DOHH2 (cell line): ENCODE data around the gene KCNJ1.

Experiments used
- H3F3A ChIP-seq: fragments of 200-600 bp; sonication (generic), shearing (Covaris generic); 2 replicates; pipeline ENCODE4 v1.6.0; 2016; ENCODE audit warnings: antibody characterized with exemption, mild to moderate bottlenecking; ENCODE audit not compliant: control insufficient read depth, insufficient read depth
- H3K27ac ChIP-seq: fragments of 200-600 bp; sonication (generic); 2 replicates; pipeline ENCODE4 v1.5.1; 2014; ENCODE audit warnings: low read depth, mild to moderate bottlenecking, low read length, moderate library complexity
- H3K27me3 ChIP-seq: fragments of 200-600 bp; sonication (generic); 2 replicates; pipeline ENCODE4 v1.6.1; 2014; ENCODE audit warnings: mild to moderate bottlenecking, low read length, mixed read lengths; ENCODE audit not compliant: control insufficient read depth
- H3K36me3 ChIP-seq: fragments of 200-600 bp; sonication (generic); 2 replicates; pipeline ENCODE4 v1.6.1; 2014; ENCODE audit warnings: mild to moderate bottlenecking, low read length, moderate library complexity, mixed read lengths; ENCODE audit not compliant: control insufficient read depth
- H3K4me1 ChIP-seq: fragments of 200-600 bp; sonication (generic); 2 replicates; pipeline ENCODE4 v1.6.1; 2014; ENCODE audit warnings: mild to moderate bottlenecking, low read length, mixed read lengths; ENCODE audit not compliant: control insufficient read depth
- H3K4me2 ChIP-seq: fragments of 200-600 bp; sonication (generic); 2 replicates; pipeline ENCODE4 v1.6.0; 2014; ENCODE audit warnings: mild to moderate bottlenecking, low read length, moderate library complexity
- H3K4me3 ChIP-seq: fragments of 200-600 bp; sonication (generic); 2 replicates; pipeline ENCODE4 v1.5.1; 2014; ENCODE audit warnings: mild to moderate bottlenecking, low read length, mixed read lengths
- H3K79me2 ChIP-seq: fragments of 200-600 bp; sonication (generic); 2 replicates; pipeline ENCODE4 v1.6.1; 2014; ENCODE audit warnings: mild to moderate bottlenecking, low read length, mixed read lengths; ENCODE audit not compliant: control insufficient read depth
- H3K9me2 ChIP-seq: fragments of 200-600 bp; sonication (generic); replicated peaks from 2 replicates; pipeline ENCODE4 v1.6.1; 2014; ENCODE audit warnings: mild to moderate bottlenecking, low read length, mixed read lengths; ENCODE audit not compliant: control insufficient read depth
- H3K9me3 ChIP-seq: fragments of 200-600 bp; sonication (generic); 2 replicates; pipeline ENCODE4 v1.6.1; 2014; ENCODE audit warnings: antibody characterized with exemption, low read length, mixed read lengths; ENCODE audit not compliant: control insufficient read depth, insufficient read depth
- H4K20me1 ChIP-seq: fragments of 200-600 bp; sonication (generic); 2 replicates; pipeline ENCODE4 v1.6.0; 2014; ENCODE audit warnings: low read depth, mild to moderate bottlenecking, antibody characterized with exemption, low read length, moderate library complexity; ENCODE audit not compliant: control insufficient read depth, insufficient read depth
- EZH2phosphoT487 ChIP-seq: fragments of 200-600 bp; sonication (generic); IDR thresholded peaks from 2 replicates; pipeline ENCODE4 v1.6.1; 2017; ENCODE audit warnings: borderline replicate concordance, mild to moderate bottlenecking, antibody characterized with exemption, low read length, moderate library complexity, mixed read lengths
- TF ChIP-seq, protein P1 (sequence below): fragments of 200-600 bp; sonication (generic); IDR thresholded peaks from one replicate; pipeline ENCODE4 v1.5.1; 2014; ENCODE audit warnings: antibody characterized with exemption, mild to moderate bottlenecking, low read depth, low read length; ENCODE audit not compliant: poor library complexity, severe bottlenecking

KCNJ1 gene

DNA sequence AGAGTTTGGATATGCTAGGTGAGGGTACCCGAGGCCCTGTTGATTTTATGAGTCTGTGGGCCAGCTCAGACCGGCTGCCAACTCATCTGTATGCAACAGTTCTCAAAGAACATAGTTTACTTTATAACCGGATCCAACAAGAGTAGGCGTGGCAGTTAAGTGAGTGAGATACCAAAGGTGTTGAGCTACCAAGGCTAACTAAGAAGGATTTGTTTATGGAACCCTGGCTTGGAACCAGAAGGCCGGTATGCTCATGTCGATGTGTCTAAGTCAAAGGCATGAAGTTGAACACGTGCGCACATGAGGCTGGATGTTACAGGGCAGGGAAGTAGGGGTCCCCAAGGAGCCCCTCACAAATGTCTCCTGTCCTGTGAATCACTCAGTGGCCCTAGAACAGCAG lies at the start of gene KCNJ1:
TSS of gene KCNJ1 (minus strand) at position 20 of the 400 bp plus-strand sequence. CDS start 27,053 bp downstream, outside the sequence.
- no peak within 1 kb of the TSS for H3K4me3 ChIP-seq
- 0 out of 2 replicates have a peak, but pooled peaks cover 5% of the 10 kb centered on the region for H3K27me3 ChIP-seq
- no peak within 1 kb of the TSS for H3K27ac ChIP-seq
- no peaks in the 10 kb centered on the region for H3K9me2 ChIP-seq
- no peak for TF ChIP-seq EZH2phosphoT487
- TF ChIP-seq, protein P1, sequence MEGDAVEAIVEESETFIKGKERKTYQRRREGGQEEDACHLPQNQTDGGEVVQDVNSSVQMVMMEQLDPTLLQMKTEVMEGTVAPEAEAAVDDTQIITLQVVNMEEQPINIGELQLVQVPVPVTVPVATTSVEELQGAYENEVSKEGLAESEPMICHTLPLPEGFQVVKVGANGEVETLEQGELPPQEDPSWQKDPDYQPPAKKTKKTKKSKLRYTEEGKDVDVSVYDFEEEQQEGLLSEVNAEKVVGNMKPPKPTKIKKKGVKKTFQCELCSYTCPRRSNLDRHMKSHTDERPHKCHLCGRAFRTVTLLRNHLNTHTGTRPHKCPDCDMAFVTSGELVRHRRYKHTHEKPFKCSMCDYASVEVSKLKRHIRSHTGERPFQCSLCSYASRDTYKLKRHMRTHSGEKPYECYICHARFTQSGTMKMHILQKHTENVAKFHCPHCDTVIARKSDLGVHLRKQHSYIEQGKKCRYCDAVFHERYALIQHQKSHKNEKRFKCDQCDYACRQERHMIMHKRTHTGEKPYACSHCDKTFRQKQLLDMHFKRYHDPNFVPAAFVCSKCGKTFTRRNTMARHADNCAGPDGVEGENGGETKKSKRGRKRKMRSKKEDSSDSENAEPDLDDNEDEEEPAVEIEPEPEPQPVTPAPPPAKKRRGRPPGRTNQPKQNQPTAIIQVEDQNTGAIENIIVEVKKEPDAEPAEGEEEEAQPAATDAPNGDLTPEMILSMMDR, result no peak
- no peaks in the 10 kb centered on the region for H4K20me1 ChIP-seq
- no peaks in the 10 kb centered on the region for H3K9me3 ChIP-seq
- peaks cover 5% of the 10 kb centered on the region; the same call in 1 of the 2 replicates for H3K4me1 ChIP-seq
- H3F3A ChIP-seq, result no peaks in the 10 kb centered on the region
- no peak within 1 kb of the TSS for H3K4me2 ChIP-seq
- H3K36me3 ChIP-seq, result no peaks in the 10 kb centered on the region
- H3K79me2 ChIP-seq, result no peaks in the 10 kb centered on the region

GRCh38 chr11:128916681-128917080 lies 49.6 kb upstream of the KCNJ1 start:
- TF ChIP-seq, protein P1, result no peak
- TF ChIP-seq EZH2phosphoT487, result no peak
- H4K20me1 ChIP-seq, result no peaks in the 10 kb centered on the region
- H3K27me3 ChIP-seq, result 0 out of 2 replicates have a peak, but pooled peaks cover 3% of the 10 kb centered on the region
- no peaks in the 10 kb centered on the region for H3K36me3 ChIP-seq
- H3F3A ChIP-seq, result no peaks in the 10 kb centered on the region
- H3K4me3 ChIP-seq, result no peak overlapping the region
- H3K79me2 ChIP-seq, result no peaks in the 10 kb centered on the region
- no peaks in the 10 kb centered on the region for H3K9me3 ChIP-seq
- no peak overlapping the region for H3K27ac ChIP-seq
- no peak overlapping the region for H3K4me2 ChIP-seq
- H3K9me2 ChIP-seq, result no peaks in the 10 kb centered on the region
- H3K4me1 ChIP-seq, result no peaks in the 10 kb centered on the region

- Histone ChIP-seq H3K9me3 (no peaks in the 10 kb centered on the region), H3K27ac (no peak overlapping the region), H3F3A (no peaks in the 10 kb centered on the region), H3K4me3 (no peak overlapping the region), H3K4me1 (no peaks in the 10 kb centered on the region), H3K4me2 (no peak overlapping the region), H3K36me3 (no peaks in the 10 kb centered on the region), H3K9me2 (no peaks in the 10 kb centered on the region), H3K27me3 (0 out of 2 replicates have a peak, but pooled peaks cover 3% of the 10 kb centered on the region), H4K20me1 (no peaks in the 10 kb centered on the region), H3K79me2 (no peaks in the 10 kb centered on the region)
- TF ChIP-seq, protein P1, result no peak
- TF ChIP-seq EZH2phosphoT487, result no peak
Measured at GRCh38 chr11:128916037-128916572, 49.0 kb upstream of the KCNJ1 start.
